ENCODE results near the gene HBB. TPM values are rescaled to one million over a fixed set of nuclear protein-coding genes. Genes with fewer than 3 reads are reported as not detected.

HBB gene
- total and polyA plus RNA-seq, 8 donors, result 2.9 to 1,619 (median 14.1) TPM

GRCh38 chr11:5230266-5230665, 3.4 kb upstream of the HBB start:
- intact Hi-C loops (cut with DNase I; ENCODE audit: low total_unique reads), result no loop called here
- TF ChIP-seq EP300 (IDR thresholded peaks at IDR 0.05), result no peak
- TF ChIP-seq POLR2A (IDR thresholded peaks at IDR 0.05), result no peak
- no peak for TF ChIP-seq CTCF (IDR thresholded peaks at IDR 0.05)
- no peak for TF ChIP-seq POLR2AphosphoS5 (IDR thresholded peaks at IDR 0.05)
- Histone ChIP-seq H3K27me3 (no peaks in the 10 kb centered on the region), H3K4me1 (no peaks in the 10 kb centered on the region), H3K9me3 (no peaks in the 10 kb centered on the region), H3K4me3 (no peak overlapping the region), H3K27ac (no peak overlapping the region), H3K36me3 (no peaks in the 10 kb centered on the region)
- 81 to 97% (median 92%) methylated on average over 1 of the region's 1 CpG for WGBS, 5 donors
- no peak for DNase-seq

GRCh38 chr11:5229796-5230195, 2.9 kb upstream of the HBB start:
- H3K9me3 ChIP-seq, result no peaks in the 10 kb centered on the region
- H3K36me3 ChIP-seq, result no peaks in the 10 kb centered on the region
- intact Hi-C loops (cut with DNase I; ENCODE audit: low total_unique reads), result no loop called here
- H3K4me1 ChIP-seq, result no peaks in the 10 kb centered on the region
- TF ChIP-seq POLR2A (IDR thresholded peaks at IDR 0.05), result no peak
- TF ChIP-seq CTCF (IDR thresholded peaks at IDR 0.05), result no peak
- no peak for TF ChIP-seq POLR2AphosphoS5 (IDR thresholded peaks at IDR 0.05)
- no peak for TF ChIP-seq EP300 (IDR thresholded peaks at IDR 0.05)
- H3K4me3 ChIP-seq, result no peak overlapping the region
- no peak overlapping the region for H3K27ac ChIP-seq
- no peaks in the 10 kb centered on the region for H3K27me3 ChIP-seq
- DNase-seq, result no peak
- WGBS, 5 donors, result 71 to 78% (median 75%) methylated on average over 2 of the region's 2 CpGs

GRCh38 chr11:5229356-5229755, 2.5 kb upstream of the HBB start:
- Histone ChIP-seq H3K27me3 (no peaks in the 10 kb centered on the region), H3K4me3 (no peak overlapping the region), H3K27ac (no peak overlapping the region), H3K36me3 (no peaks in the 10 kb centered on the region), H3K4me1 (no peaks in the 10 kb centered on the region), H3K9me3 (no peaks in the 10 kb centered on the region)
- intact Hi-C loops (cut with DNase I; ENCODE audit: low total_unique reads), result no loop called here
- WGBS, 5 donors, result 80 to 95% (median 86%) methylated on average over 1 of the region's 1 CpG
- no peak for DNase-seq
- no peak for TF ChIP-seq POLR2A (IDR thresholded peaks at IDR 0.05)
- no peak for TF ChIP-seq POLR2AphosphoS5 (IDR thresholded peaks at IDR 0.05)

- Histone ChIP-seq H3K27ac (no peak overlapping the region), H3K9me3 (no peaks in the 10 kb centered on the region), H3K4me1 (no peaks in the 10 kb centered on the region), H3K36me3 (no peaks in the 10 kb centered on the region), H3K4me3 (no peak overlapping the region), H3K27me3 (no peaks in the 10 kb centered on the region)
- 69 to 74% (median 69%) methylated on average over 5 of the region's 5 CpGs for WGBS, 5 donors
- no peak for DNase-seq
- TF ChIP-seq POLR2A (IDR thresholded peaks at IDR 0.05), result no peak
- no peak for TF ChIP-seq EP300 (IDR thresholded peaks at IDR 0.05)
- no peak for TF ChIP-seq POLR2AphosphoS5 (IDR thresholded peaks at IDR 0.05)
- intact Hi-C loops (cut with DNase I; ENCODE audit: low total_unique reads), result no loop called here
Observed at GRCh38 chr11:5228124-5228523, 1.3 kb upstream of the HBB start.

- 39 to 52% (median 45%) methylated on average over 1 of the region's 1 CpG for WGBS, 5 donors
- Histone ChIP-seq H3K27ac (no peak overlapping the region), H3K4me1 (no peaks in the 10 kb centered on the region), H3K36me3 (no peaks in the 10 kb centered on the region), H3K4me3 (no peak overlapping the region), H3K9me3 (no peaks in the 10 kb centered on the region), H3K27me3 (no peaks in the 10 kb centered on the region)
- intact Hi-C loops (cut with DNase I; ENCODE audit: low total_unique reads), result no loop called here
- DNase-seq, result no peak
- TF ChIP-seq EP300 (IDR thresholded peaks at IDR 0.05), result no peak
- no peak for TF ChIP-seq POLR2AphosphoS5 (IDR thresholded peaks at IDR 0.05)
- no peak for TF ChIP-seq POLR2A (IDR thresholded peaks at IDR 0.05)
- no peak for TF ChIP-seq CTCF (IDR thresholded peaks at IDR 0.05)
Observed at GRCh38 chr11:5227681-5228080, 810 bp upstream of the HBB start.

Data from stomach (tissue), 9 donors.